Measurements from ENCODE around the gene UBE3D.

Gene UBE3D

DNA sequence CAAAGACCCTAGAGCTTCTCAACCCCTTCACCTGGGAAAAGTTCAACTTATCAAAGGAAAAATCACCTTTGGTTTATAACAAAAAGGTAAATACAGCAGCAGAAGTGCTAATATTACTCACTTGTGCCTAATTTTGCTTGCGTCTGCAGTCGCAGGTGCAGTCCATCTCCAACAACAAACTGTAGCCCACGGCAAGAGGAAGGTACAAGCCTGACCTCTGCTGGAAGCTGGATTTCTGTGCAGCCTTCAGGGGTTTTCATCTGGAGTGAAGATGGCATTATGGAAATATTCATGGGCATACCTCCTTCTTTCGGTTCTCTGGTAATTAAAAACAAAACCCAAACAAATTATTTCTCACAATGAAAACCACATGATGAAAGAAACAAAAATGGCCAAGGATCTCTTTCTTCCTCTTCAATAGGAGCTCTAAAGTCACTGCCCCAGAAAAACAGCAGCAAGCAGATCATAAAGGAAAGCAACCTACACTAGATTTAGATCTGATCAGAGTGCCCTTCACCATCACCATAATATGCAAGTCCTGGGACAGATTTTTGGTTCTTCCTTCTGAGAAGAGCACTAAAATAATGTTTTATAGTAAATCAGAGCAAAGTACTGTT lies 7.8 kb downstream of the UBE3D start:
- peaks cover 0 to 5% of the 10 kb centered on the region in 2 donors for H3K36me3 ChIP-seq (ENCODE audit: control insufficient read depth in 1 of 2, insufficient read depth in 2 of 2, low read length in 2 of 2)
- no peak overlapping the region for H3K9ac ChIP-seq (ENCODE audit: low read depth in 1 of 2, low read length in 2 of 2)
- no peaks in the 10 kb centered on the region for H3K4me1 ChIP-seq (ENCODE audit: control insufficient read depth in 1 of 2, insufficient read depth in 2 of 2, low read length in 2 of 2)
- no peak overlapping the region for H3K27ac ChIP-seq (ENCODE audit: low read depth, low read length)
- no peaks in the 10 kb centered on the region for H3K9me3 ChIP-seq (ENCODE audit: control insufficient read depth in 1 of 2, low read length in 2 of 2)
- H3K4me3 ChIP-seq (ENCODE audit: low read depth in 1 of 2, low read length in 2 of 2): no peak overlapping the region
- H3K27me3 ChIP-seq (ENCODE audit: control insufficient read depth in 1 of 2, insufficient read depth in 2 of 2, low read length in 2 of 2): no peaks in the 10 kb centered on the region

DNA sequence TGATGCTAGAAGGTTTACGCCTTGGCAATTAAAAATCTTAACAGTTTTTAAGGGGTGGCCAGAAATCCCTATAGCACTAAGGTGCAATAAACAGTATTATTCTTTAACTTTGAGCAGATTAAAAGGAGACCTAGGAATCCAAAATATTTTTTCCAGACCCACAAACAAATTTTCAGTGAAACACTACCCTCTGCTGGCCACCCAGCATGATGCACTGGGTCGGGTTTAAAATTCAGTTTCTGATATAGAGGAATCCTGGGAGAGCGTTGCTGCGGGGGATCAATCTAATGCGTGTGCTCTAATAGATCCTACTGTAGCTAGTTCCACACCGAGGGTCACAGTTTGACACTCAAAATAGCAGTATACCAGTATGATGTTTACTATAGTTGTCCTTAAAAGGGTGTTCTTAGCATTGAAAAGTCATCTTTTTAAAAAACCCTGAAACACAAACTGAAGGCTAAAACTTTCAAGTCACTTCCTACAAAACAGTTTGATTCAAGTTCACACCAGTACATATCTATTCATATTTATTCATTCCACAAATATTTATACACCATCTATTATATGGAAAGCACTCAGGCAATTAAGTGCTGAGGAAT lies 10.2 kb downstream of the UBE3D start:
- Histone ChIP-seq H3K27ac (ENCODE audit: low read depth, low read length) (no peak overlapping the region), H3K4me1 (ENCODE audit: control insufficient read depth in 1 of 2, insufficient read depth in 2 of 2, low read length in 2 of 2) (no peaks in the 10 kb centered on the region), H3K9ac (ENCODE audit: low read depth in 1 of 2, low read length in 2 of 2) (no peak overlapping the region), H3K36me3 (ENCODE audit: control insufficient read depth in 1 of 2, insufficient read depth in 2 of 2, low read length in 2 of 2) (peaks cover 0 to 8% of the 10 kb centered on the region in 2 donors), H3K27me3 (ENCODE audit: control insufficient read depth in 1 of 2, insufficient read depth in 2 of 2, low read length in 2 of 2) (no peaks in the 10 kb centered on the region), H3K4me3 (ENCODE audit: low read depth in 1 of 2, low read length in 2 of 2) (no peak overlapping the region), H3K9me3 (ENCODE audit: control insufficient read depth in 1 of 2, low read length in 2 of 2) (no peaks in the 10 kb centered on the region)

DNA sequence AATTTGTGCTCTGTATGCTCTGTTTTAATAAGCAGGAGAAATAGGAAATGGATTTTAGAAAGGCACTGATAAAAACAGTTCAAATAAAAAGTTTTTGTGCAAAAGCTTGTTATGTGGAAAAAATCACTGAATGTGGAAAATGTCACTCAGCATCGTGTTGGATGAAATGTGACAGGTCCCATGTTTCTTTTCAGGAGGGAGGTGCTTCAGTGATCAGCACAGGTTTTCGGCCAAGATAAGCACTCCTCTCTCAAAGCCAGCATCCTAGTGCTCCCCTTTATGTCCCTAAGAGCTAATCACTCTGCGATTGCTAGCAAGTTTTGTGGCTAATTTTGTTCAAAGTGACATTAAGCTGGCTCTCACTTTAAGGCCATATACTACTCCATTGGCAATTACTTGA lies 12.0 kb downstream of the UBE3D start:
- Histone ChIP-seq H3K27me3 (ENCODE audit: control insufficient read depth in 1 of 2, insufficient read depth in 2 of 2, low read length in 2 of 2) (no peaks in the 10 kb centered on the region), H3K4me3 (ENCODE audit: low read depth in 1 of 2, low read length in 2 of 2) (no peak overlapping the region), H3K4me1 (ENCODE audit: control insufficient read depth in 1 of 2, insufficient read depth in 2 of 2, low read length in 2 of 2) (no peaks in the 10 kb centered on the region)

DNA sequence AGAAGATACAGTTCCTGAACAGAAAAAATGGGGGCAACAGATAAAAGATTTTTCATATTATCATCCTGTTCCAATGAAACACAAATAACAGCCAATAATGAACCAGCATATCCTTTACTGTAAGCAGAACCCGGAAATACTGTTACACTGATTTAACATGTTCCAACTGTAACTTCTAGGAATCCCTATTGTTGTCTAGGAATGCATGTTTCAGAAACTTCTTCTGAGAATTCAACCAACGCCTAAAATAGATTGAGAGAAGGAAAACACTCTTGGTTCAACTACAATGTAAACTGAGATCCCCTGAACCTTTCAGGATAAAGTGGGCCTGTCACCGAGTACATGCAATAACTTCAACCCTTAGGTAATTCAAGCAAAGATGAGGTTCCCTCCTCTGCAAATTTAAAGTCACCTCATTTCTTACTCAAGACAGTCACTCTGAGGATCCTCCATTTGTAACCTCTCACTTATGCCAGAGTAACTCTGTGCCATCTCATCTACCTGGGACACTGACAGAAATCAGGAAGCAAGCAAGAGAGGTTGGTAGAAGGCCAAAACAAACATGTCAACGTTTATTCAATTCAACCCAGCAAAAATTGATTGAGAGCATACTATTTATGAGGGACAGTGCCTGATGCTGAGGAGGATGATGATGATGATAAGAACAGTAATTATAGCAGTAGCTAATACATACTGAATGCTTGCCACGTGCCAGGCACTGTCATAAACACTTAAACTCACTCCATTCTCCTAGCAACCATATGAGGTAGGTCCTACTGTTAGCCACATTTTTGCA lies 14.1 kb downstream of the UBE3D start:
- Histone ChIP-seq H3K27me3 (ENCODE audit: control insufficient read depth in 1 of 2, insufficient read depth in 2 of 2, low read length in 2 of 2) (no peaks in the 10 kb centered on the region), H3K36me3 (ENCODE audit: control insufficient read depth in 1 of 2, insufficient read depth in 2 of 2, low read length in 2 of 2) (peaks cover 0 to 8% of the 10 kb centered on the region in 2 donors), H3K27ac (ENCODE audit: low read depth, low read length) (no peak overlapping the region), H3K4me3 (ENCODE audit: low read depth in 1 of 2, low read length in 2 of 2) (no peak overlapping the region), H3K9ac (ENCODE audit: low read depth in 1 of 2, low read length in 2 of 2) (no peak overlapping the region), H3K4me1 (ENCODE audit: control insufficient read depth in 1 of 2, insufficient read depth in 2 of 2, low read length in 2 of 2) (no peaks in the 10 kb centered on the region), H3K9me3 (ENCODE audit: control insufficient read depth in 1 of 2, low read length in 2 of 2) (no peaks in the 10 kb centered on the region)

More for the DNA sequence above, 12.0 kb downstream of the UBE3D start:
- H3K9ac ChIP-seq (ENCODE audit: low read depth in 1 of 2, low read length in 2 of 2): no peak overlapping the region
- H3K27ac ChIP-seq (ENCODE audit: low read depth, low read length): no peak overlapping the region
- H3K36me3 ChIP-seq (ENCODE audit: control insufficient read depth in 1 of 2, insufficient read depth in 2 of 2, low read length in 2 of 2): peaks cover 0 to 8% of the 10 kb centered on the region in 2 donors
- no peaks in the 10 kb centered on the region for H3K9me3 ChIP-seq (ENCODE audit: control insufficient read depth in 1 of 2, low read length in 2 of 2)

DNA sequence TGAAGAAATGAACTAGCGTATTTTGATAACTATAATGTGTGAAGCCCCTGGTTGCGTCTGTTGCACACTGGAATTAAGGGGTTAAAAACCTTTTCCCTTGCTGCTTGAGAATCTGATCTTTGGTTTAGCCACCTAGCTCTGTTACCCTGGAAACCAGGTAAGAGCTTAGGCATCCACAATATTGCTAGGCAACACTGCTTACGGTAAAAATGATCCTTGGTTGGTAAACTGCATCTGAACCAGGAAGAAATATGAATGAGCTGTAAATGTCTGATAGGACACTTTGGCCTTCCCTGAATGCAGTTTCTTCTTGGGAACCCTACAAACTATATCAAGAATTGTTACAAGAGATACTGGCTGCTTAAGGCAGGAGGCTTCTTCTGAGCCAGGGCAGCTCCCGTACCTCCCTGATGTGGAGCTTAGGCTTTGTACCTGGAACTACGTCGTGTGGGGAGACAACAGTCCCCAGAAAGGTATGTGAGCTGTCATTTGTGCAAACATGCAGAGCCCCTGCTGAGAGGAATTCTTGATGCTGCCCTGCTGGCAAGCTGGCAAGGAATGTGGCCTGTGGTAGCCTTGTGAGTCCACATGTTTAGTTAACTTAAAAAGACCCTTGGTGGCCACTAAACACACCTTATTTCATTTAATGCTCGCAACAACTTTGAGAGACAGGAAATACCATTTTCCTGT lies 18.4 kb downstream of the UBE3D start:
- Histone ChIP-seq H3K27me3 (ENCODE audit: control insufficient read depth in 1 of 2, insufficient read depth in 2 of 2, low read length in 2 of 2) (no peaks in the 10 kb centered on the region), H3K4me1 (ENCODE audit: control insufficient read depth in 1 of 2, insufficient read depth in 2 of 2, low read length in 2 of 2) (no peaks in the 10 kb centered on the region), H3K9me3 (ENCODE audit: control insufficient read depth in 1 of 2, low read length in 2 of 2) (no peaks in the 10 kb centered on the region), H3K9ac (ENCODE audit: low read depth in 1 of 2, low read length in 2 of 2) (no peak overlapping the region), H3K27ac (ENCODE audit: low read depth, low read length) (no peak overlapping the region), H3K4me3 (ENCODE audit: low read depth in 1 of 2, low read length in 2 of 2) (no peak overlapping the region), H3K36me3 (ENCODE audit: control insufficient read depth in 1 of 2, insufficient read depth in 2 of 2, low read length in 2 of 2) (no peaks in the 10 kb centered on the region)

DNA sequence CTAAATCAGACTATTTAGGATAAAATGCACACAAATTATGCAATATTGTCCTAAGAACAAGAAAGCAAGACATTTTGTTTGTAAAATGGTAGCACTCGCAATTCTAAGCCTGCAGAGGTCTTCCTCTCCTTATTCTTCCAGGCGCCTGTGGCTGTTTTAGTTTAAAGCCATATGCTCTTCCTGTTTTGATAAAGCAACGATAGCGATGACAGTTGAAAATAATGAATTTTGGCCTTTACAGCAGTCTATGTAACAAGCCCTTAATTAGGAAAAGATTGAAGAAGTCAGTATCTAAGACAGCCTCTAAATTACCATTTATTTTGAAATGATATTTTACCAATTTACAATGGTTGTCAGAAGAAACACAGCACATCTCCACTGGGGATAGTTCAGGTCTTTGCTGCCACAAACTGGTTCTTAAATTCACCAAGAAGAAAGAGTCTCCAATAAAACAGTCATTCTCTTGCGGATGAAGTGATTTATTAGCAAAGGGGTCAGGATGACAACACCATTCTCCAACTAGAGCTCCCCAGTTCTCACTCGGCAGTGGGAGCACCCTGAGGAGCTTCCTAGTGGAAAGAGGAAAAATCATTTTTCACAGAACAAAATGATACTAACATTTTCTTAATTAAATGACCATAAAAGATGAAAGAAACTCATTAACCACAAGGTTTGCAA lies 21.4 kb downstream of the UBE3D start:
- H3K9ac ChIP-seq (ENCODE audit: low read depth in 1 of 2, low read length in 2 of 2): no peak overlapping the region
- H3K9me3 ChIP-seq (ENCODE audit: control insufficient read depth in 1 of 2, low read length in 2 of 2): no peaks in the 10 kb centered on the region
- H3K27me3 ChIP-seq (ENCODE audit: control insufficient read depth in 1 of 2, insufficient read depth in 2 of 2, low read length in 2 of 2): no peaks in the 10 kb centered on the region
- H3K27ac ChIP-seq (ENCODE audit: low read depth, low read length): no peak overlapping the region
- H3K36me3 ChIP-seq (ENCODE audit: control insufficient read depth in 1 of 2, insufficient read depth in 2 of 2, low read length in 2 of 2): no peaks in the 10 kb centered on the region
- H3K4me3 ChIP-seq (ENCODE audit: low read depth in 1 of 2, low read length in 2 of 2): no peak overlapping the region
- no peaks in the 10 kb centered on the region for H3K4me1 ChIP-seq (ENCODE audit: control insufficient read depth in 1 of 2, insufficient read depth in 2 of 2, low read length in 2 of 2)

DNA sequence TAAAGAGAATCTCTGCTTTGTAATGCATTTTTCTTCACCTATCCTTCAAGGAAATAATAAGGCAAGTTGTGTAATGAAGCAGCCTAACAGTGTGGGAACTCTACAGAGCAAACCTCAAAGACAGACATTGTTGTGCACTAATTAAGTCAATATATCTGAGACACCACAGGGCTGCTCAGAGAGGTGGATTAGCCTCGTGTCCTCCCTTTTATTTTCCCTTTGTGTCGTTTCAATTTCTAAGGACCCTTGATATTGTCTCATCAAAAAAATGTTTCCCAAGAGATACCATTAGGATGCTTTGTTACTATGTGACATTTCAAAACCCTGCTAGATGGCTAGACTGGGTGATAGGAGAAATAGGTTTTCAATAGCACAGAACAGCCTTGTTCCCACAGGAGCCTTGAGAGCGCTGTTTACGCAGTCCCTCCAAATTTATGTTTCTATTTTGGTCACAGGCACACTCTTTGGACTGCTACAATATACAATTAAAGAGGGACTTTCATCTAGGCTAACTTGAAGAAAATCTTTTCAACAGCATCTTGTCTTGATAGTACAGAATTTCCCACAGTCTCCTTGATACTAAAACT lies 23.1 kb downstream of the UBE3D start:
- H3K27ac ChIP-seq (ENCODE audit: low read depth, low read length): no peak overlapping the region
- no peaks in the 10 kb centered on the region for H3K36me3 ChIP-seq (ENCODE audit: control insufficient read depth in 1 of 2, insufficient read depth in 2 of 2, low read length in 2 of 2)
- no peaks in the 10 kb centered on the region for H3K9me3 ChIP-seq (ENCODE audit: control insufficient read depth in 1 of 2, low read length in 2 of 2)
- H3K27me3 ChIP-seq (ENCODE audit: control insufficient read depth in 1 of 2, insufficient read depth in 2 of 2, low read length in 2 of 2): no peaks in the 10 kb centered on the region
- no peaks in the 10 kb centered on the region for H3K4me1 ChIP-seq (ENCODE audit: control insufficient read depth in 1 of 2, insufficient read depth in 2 of 2, low read length in 2 of 2)
- no peak overlapping the region for H3K4me3 ChIP-seq (ENCODE audit: low read depth in 1 of 2, low read length in 2 of 2)
- H3K9ac ChIP-seq (ENCODE audit: low read depth in 1 of 2, low read length in 2 of 2): no peak overlapping the region

DNA sequence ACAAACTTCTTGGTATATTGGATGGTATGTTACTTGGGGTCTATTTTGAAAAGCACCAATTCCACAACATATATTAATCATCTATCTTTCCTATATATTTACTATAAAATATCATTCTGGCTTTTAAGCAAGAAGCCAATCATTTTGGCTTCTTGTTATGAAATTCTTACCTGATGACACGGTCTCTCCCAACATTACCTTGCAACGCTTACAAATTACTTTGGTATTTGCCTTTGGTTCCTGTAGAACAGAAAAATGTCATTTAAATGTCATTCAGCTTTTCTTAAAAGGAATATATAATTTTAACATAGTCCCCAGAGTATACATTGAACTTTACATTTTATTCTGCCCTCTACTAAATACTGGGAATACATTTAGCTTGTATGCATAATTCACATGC lies 27.4 kb downstream of the UBE3D start:
- no peak overlapping the region for H3K9ac ChIP-seq (ENCODE audit: low read depth in 1 of 2, low read length in 2 of 2)
- peaks cover 0 to 3% of the 10 kb centered on the region in 2 donors for H3K36me3 ChIP-seq (ENCODE audit: control insufficient read depth in 1 of 2, insufficient read depth in 2 of 2, low read length in 2 of 2)
- no peak overlapping the region for H3K4me3 ChIP-seq (ENCODE audit: low read depth in 1 of 2, low read length in 2 of 2)
- H3K9me3 ChIP-seq (ENCODE audit: control insufficient read depth in 1 of 2, low read length in 2 of 2): no peaks in the 10 kb centered on the region
- H3K4me1 ChIP-seq (ENCODE audit: control insufficient read depth in 1 of 2, insufficient read depth in 2 of 2, low read length in 2 of 2): no peaks in the 10 kb centered on the region
- no peaks in the 10 kb centered on the region for H3K27me3 ChIP-seq (ENCODE audit: control insufficient read depth in 1 of 2, insufficient read depth in 2 of 2, low read length in 2 of 2)
- H3K27ac ChIP-seq (ENCODE audit: low read depth, low read length): no peak overlapping the region

DNA sequence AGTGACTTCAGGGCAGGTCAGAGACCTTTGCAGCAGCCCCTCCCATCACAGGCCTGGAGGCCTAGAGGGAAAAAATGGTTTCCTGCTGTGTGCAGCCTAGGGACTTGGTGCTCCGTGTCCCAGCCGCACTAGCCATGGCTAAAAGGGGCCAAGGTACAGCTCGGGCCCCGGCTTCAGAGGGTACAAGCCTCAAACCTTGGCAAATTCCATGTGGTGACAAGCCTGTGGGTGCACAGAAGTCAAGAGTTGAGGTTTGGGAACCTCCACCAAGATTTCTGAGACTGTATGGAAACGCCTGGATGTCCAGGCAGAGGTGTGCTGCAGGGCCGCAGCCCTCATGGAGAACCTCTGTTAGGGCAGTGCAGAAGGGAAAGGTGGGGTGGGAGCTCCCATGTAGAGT lies 34.0 kb downstream of the UBE3D start:
- peaks cover 0 to 14% of the 10 kb centered on the region in 2 donors for H3K36me3 ChIP-seq (ENCODE audit: control insufficient read depth in 1 of 2, insufficient read depth in 2 of 2, low read length in 2 of 2)
- no peaks in the 10 kb centered on the region for H3K27me3 ChIP-seq (ENCODE audit: control insufficient read depth in 1 of 2, insufficient read depth in 2 of 2, low read length in 2 of 2)
- H3K9ac ChIP-seq (ENCODE audit: low read depth in 1 of 2, low read length in 2 of 2): no peak overlapping the region
- H3K9me3 ChIP-seq (ENCODE audit: control insufficient read depth in 1 of 2, low read length in 2 of 2): peaks cover 5 to 13% of the 10 kb centered on the region in 2 donors
- H3K4me1 ChIP-seq (ENCODE audit: control insufficient read depth in 1 of 2, insufficient read depth in 2 of 2, low read length in 2 of 2): no peaks in the 10 kb centered on the region
- H3K27ac ChIP-seq (ENCODE audit: low read depth, low read length): no peak overlapping the region
- H3K4me3 ChIP-seq (ENCODE audit: low read depth in 1 of 2, low read length in 2 of 2): no peak overlapping the region

Data from duodenal mucosa (tissue), 2 donors.